Measurements from ENCODE around the gene NPC2.

NPC2 gene

DNA sequence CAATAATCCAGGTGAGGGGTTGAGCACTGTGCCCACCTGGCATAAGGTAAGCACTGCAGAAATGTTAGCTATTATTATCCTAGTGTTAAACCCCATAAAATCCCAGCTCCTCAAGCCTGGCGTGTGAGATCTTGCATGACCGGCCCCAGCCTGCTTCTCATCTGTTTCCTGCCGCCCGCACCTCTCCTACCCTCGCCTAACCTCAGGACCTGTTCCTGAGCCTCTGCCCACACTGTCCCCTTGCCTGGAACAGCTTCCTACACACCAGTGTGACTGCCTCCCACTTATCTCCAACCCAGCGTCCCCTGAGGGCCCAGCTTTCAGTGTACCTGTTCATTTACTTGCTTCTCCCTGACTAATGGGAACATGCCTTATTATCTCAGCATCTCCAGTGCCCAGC lies 25.1 kb upstream of the NPC2 start:
- DNase-seq = no peak

DNA sequence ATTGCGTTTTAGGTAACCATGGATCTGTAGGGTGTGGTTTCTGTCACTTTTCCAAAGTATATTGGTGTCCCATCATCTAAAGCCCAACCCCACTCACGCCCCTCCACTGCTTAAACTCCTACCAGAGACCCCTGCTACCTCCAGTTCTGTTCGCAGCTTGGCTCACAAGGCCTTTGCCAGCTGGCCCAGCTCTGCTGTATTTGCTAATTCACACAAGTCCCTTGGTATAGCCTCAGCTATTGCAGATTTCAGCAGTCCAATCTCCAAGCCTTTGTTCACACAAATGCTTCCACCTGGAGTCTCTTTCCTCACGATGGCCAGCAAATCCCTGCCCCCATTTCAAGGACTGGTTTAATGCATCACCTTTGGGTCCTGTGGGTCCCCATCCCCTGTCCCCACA lies 24.6 kb upstream of the NPC2 start:
- DNase-seq = no peak

DNA sequence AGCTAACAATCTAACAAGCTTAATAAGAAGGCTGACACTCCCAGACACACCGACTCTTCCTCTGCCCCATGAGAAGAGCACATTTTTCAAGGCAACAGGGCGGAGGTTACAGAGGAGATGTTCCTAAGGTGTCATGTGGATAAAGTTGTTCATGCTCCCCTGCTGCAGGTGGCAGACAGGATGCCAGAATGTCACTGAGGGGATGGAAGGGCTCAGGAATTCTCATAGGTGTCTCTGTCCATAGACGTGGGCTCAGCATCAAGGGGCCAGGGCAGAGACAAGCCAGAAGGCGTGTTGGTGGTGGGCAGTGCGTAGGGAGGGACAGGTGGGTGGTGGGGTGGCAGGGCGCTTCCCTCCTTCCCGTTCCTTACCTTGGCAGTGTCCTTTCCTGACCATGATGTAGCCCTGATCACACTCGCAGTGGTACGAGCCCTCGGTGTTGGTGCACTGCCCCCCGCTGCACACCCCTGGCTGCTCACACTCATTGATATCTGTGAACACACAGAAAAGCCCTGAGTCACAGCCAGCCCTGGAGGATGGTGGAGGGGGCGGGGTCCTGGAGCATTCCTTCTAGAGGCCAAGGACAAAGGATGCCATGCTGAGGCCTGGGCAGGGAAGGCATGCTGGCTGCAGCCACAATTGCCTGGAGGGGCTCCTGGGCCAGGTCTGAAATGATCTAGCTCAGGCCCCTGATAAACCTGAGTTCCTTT lies 23.5 kb upstream of the NPC2 start:
- no peak for DNase-seq

DNA sequence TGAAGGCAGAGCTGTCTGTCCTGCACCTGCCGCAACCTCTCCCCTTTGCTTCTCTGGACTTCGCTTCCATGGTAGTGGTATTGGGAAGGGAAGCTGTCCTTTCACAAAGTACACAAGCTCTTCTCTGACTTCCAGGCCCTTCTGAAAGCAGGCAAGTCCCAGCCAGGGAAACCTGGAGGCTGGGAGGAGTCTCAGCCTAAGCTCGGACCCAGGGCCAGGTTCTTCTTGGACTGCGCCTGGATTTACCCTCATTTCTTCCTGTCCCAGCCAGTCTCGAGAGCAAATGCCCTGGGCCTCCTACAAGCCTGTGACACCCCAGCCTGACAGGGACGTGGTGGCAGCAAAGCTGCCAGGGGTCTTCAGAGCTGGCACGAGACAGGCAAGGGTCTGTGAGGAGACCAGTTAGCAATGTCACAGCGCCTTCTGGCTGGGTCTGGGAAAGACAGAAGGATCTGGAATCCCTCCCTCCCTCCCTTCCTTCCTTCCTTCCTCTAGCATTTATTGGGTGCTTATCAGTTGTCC lies 22.8 kb upstream of the NPC2 start:
- no peak for DNase-seq

DNA sequence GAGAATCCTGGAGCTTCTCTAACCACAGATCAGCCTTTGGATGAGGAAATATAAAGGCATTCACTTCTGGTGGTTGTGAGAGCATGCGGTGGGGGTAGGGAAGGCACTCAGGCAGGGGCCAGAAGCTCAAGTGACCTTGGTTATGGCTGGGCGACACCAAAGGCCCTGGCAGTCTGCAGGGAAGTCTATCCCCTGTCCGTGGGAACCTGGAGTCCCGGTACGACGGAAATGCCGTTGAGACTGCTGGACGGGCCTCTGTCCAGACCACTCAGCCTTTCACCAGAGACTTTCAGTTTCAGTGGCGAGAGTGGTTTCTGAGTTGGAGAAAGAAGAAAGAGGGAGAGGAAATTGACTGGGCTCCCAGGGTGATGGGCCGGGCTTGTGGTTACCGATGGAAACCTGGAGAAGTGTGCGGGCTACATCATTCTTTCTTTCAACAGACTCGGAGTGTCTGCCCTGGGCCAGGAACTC lies 21.4 kb upstream of the NPC2 start:
- no peak for DNase-seq

DNA sequence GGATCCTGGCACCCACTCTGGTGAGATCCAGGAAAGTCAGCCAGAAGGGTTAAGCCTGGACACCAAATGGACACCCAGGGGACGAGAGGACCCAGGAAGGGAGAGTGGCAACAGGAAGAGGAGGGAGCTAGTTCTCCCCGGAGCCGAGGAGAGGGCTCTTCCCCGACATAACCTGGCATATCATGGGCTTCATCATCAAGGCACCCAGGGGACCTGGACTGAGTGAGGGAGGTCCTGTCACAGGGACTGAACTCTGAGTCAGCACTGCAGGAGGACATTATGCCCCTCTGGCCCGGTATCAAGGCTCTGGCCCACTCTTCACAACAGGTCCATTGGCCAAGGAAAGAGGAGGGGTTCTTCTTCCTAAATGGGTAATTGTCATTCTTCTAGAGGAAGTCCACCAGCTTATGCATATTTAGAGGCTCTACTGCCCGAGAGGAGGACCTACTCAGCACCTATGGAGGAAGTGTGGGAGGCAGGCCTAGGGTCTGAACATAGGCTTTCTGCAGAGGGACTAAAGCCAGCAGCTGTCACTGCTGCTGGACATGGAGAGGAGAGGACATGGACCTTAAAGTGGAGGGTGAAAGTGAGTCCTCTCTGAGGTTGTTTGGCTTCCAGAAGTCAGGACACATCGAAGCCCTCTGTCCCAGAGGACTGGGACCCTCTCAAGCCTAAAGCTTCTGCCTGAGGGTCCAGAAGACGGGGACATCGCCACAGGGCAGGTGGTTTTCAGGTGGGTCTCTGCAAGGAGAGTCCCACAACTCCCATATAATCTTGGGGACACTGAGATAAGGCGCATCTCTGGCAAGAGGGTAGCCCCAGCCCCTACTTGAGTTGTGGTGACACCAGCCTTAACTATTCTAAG lies 19.1 kb upstream of the NPC2 start:
- DNase-seq = no peak

DNA sequence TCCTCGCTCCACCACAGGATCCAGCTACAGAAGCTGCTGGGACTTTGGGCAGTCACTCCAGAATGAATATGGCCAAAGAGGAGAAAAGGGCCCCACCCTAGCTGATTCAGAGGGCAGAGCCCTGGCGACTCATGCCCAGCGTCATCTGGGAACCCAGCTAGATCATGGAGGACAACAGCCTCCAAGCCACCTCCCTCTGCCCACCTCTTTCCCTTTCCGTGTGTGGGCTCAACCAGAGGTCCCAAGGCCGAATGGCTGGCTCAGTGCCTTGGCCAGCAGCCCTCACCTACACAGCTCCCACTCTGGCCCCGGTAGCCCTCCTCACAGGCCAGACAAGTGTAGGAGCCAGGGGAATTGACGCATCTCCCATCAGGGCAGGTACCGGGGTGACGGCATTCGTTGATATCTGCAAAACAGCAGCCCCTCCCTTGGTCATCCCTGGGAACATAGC lies 17.9 kb upstream of the NPC2 start:
- no peak for DNase-seq

DNA sequence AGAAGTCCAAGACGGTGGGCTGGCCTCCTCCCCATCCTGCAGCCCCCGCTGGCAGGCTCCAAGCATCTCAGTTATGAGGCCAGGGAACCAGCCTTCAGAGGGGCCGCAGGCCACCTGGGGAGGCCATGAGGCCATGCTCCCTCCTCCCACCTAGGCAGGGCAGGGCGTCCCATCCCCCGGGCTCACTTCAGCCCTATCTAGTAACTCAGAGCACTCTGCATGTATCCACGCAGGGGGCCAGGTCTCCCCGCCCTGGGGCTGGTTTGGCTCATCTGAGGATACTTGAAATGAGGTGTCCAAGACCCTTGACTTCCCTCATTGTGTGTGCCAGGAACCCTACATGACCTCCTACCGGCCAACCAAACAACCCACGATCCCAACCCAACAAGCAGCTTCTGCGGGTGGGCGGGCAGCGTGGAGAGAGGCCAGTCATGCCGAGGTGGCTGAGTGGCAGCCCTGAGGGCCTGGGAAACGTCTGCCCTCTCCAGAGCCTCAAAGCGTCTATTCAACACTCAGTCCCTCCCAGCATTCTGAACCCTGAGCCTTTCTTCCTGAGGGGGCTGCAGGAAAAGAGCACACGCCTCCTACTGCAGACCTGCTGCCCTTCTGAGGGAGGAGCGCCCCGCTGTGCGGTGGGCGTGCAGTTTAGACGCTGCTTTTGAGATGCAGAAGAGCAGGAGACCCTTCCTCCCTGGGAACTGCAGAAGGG lies 17.3 kb upstream of the NPC2 start:
- DNase-seq = no peak

DNA sequence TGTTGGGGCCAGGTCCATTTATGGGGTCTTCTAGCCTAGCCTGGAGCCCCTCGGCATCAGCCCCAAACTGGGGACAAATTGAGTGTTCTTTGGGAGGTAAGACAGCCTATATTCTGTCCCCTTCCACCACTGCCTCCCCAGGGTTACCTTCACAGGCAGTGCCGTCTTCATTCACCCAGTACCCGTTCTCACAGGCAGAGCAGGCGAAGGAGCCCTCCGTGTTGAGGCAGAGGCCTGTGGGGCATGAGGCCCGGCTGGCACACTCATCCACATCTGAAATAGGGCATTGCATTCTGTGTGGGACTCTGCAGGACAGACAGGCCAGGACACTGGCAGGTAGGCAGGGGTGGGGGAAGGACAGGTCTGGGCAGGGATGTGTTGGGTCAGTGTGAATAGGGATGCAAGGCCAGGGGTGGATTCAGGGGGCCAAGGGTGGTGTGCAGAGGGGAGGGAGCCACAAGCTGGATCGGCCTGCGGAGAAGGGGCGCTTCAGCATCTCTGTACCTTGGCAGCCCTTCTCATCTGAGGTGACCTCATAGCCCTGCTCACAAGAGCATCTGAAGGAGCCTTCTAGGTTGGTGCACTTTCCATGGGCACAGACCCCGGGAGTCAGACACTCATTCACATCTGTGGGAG lies 16.6 kb upstream of the NPC2 start:
- no peak for DNase-seq

DNA sequence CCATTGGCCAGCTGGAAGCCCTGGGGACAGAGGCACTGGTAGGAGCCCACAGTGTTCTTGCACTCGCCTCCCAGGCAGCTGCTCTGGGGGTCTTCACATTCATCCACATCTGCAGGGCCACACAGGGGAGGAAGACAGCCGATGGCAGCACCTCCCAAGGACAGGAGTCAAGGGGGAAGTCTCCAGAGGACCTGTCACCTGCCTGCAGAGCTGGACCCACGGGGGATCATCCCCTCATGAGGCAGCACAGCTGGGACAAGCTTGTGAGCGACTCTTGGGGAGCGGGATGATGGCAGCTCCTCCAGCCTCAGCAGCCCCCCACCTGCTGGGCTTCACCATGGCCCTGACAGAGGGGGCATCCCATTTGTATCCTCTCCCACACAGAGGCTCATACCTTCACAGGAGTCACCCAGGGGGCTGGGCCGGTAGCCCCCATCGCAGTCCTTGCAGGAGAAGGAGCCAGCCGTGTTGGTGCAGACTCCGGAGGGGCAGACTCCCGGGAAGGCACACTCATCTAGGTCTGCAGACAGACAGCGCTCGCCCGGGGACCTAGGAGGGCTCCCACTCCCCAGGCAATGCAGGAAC lies 15.8 kb upstream of the NPC2 start:
- no peak for DNase-seq

DNA sequence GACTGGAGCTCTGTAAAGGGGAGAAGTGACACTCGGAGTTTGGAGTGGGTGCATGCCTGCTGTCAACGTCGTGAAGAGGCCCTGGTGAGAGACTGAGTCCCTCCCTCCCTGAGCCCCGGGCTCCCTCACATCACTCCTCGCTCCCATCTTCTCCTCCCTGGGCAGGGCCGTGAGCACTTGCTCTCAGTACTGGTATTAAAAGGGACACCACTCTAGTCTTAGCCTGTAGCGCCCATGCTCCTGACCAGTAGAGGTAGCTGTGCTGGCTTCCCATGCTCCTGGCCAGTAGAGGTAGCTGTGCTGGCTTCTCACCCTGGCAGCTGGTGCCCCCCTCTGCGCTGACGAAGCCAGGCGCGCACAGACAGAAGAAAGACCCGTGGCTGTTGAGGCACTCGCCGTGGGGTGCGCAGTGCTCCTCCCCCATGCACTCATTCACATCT lies 15.2 kb upstream of the NPC2 start:
- no peak for DNase-seq

DNA sequence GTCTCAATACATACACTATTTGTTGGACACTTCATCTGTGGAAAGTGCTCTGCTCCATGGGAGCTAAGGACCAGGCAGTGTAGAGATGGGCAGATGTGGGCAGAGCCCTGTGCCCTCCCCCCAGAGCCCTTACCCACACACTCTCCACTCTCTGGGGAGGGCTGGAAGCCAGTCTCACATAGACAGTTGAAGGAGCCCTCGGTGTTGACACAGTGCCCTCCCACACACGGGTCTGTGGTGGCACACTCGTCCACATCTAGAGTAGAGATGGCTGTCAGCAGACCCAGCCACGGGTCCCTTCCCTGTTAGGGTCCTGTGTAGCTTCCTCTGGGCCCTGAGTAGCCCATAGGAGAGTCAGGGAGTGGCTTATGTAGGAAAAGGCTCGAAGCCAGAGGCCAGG lies 14.7 kb upstream of the NPC2 start:
- DNase-seq = no peak

DNA sequence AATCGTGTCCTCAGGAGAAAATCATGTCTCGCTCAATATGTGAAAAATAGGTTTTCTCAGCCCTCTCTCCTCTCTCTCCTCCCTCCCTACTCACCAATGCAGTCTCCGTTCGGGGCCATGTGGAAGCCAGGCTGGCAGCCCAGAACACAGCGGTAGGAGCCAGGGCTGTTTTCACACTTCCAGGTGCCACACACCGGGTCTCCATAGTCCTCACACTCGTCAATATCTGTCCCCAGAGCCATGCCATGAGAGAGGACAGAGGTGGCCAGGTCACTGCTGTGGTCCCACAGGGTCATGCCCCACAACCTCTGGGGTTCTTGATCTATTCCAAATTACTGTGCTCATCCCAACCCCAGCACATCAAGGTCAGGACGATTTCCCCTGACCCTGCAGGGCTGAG lies 14.0 kb upstream of the NPC2 start:
- DNase-seq = no peak

DNA sequence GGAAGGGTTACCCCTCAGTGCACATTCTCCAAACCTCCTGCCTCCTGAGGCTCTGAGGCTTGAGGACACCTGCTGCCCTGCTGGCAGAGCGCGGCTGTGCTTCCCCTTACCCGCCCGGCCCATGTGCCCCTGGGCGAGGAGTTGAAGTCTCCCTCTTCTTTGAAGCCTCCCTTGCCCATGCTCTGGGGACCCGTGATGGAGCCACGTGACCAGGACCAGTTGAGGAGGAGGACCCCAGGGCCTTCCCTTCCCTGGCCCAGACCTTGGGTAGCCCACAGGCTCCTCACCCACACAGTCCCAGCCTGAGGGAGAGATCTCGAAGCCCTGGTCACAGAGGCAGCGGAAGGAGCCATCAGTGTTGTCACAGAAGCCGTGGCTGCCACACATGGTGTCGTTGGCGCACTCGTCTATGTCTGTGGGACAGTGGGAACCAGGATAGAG lies 13.3 kb upstream of the NPC2 start:
- DNase-seq = no peak

DNA sequence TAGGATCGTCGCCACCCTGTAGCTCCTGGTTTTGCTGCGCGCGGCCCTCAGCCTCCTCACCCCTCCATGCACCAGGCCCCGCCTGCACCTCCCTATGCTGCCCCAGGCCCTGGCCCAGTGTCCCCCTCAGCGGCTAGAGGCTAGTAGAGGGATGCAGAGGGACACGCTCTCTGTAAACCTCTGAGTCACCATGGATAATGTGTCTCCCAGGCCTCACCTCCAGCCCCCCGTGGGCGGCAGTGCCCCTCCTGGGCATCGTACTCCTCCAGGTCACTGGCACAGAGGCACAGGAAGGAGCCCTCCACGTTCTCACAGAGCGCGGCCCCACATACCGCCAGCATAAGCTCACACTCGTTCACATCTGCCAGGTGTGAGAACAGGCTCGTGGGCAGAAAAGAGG lies 12.7 kb upstream of the NPC2 start:
- no peak for DNase-seq

DNA sequence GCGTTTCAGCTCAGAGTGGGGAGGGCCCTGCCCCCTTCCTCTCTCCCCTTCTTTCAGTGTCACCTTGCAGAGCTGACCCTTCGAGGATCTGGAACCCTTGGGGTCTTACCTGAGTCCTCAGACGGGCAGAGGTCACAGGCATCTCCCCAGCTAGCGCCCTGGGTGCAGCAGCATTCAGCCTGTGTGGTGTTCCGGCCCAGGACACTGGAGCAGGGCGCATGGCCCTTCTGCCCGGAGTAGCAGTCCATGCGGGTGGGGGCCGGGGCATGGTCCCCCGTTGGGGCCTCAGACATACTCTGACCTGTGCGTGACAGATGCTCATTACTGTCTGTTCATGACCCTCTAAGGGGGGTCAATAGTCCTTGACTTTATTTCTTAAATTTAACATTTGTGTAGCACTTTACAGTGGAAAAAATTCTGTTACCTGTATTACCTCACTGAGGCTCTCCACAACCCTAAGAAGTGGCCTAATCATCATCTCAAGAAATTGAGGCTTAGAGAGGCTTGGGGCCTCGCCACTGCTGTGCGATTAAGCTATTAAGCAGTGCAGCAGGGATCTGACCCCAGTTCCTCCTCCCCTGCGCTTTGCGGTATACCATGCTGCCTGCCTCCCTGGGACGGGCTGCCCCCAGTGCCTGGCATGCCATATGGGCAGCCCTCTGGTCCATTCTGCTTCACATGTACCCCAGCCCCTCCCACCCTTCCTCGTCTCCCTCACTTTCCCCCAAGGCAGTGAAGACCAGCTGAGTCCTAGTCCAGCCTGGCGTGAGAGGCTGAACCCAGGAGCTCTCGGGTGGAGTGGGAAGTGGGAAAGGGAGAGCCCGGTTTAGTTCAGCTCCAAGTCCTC lies 12.0 kb upstream of the NPC2 start:
- DNase-seq = no peak

DNA sequence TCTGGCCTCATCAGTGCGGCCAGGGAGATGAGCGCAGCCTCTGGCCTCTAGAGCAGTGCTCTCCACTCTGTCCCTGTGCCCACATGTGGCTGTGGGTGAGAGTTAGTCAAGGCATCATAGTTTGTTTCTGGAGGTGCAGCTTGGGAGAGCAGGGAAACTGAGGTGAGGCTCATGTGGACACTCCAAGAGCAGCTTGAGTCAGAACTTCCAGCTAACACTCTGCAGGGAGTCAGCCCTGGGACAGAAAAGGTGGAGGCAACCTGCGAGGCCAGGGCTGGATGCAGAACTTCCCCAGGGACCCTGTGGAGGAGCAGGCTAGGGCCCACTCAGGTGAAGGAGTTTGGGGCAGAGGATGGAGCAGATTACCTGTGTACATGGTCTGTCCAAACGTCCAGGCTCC lies 11.3 kb upstream of the NPC2 start:
- no peak for DNase-seq

DNA sequence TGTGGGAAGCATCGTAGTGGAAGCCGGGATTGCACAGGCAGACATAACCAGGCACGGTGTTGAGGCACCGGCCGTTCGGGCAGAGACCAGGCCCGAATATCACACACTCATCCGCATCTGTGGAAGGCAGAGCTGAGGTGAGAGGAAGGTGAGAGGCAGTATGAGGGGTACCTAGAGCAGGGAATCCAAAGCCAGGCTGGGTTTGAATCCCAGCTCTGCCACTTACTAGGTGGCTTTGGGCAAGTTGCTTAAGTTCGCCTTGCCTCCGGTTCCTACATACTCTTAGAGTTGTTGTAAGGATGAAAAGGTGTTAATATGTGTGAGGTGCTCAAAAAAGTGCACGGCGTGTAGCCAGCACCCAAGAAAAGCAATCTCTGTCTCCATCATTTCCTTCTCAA lies 10.8 kb upstream of the NPC2 start:
- DNase-seq = no peak

DNA sequence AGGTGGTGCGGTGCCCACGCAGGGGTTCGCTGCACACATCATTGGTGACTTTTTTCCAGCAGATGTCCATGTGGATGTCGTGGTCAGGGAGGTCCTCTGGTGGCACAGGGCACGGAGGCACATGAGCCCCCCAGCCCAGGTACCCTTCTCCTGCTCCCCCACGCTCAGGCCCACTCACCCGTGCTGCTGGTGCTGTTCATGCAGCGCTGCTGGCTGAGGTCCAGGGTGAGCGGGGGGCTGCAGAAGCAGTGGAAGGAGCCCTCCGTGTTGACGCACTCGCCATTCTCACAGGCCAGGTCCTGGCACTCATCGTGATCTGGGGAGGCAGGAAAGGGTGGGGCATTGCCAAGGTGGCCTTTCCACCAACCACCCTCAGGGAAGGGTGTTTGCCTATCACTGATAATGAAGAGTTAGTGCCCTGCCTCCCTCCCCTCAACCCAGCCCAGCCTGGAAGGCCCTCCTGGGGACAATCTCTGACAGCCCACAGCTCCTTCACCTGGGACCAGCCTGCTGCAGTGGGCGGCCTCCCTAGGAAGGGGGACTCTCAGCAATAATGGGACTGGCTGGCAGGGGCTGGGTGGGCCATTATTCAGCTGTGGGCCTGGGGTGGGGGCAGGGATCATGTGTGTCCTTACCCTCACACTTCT lies 10.3 kb upstream of the NPC2 start:
- no peak for DNase-seq

DNA sequence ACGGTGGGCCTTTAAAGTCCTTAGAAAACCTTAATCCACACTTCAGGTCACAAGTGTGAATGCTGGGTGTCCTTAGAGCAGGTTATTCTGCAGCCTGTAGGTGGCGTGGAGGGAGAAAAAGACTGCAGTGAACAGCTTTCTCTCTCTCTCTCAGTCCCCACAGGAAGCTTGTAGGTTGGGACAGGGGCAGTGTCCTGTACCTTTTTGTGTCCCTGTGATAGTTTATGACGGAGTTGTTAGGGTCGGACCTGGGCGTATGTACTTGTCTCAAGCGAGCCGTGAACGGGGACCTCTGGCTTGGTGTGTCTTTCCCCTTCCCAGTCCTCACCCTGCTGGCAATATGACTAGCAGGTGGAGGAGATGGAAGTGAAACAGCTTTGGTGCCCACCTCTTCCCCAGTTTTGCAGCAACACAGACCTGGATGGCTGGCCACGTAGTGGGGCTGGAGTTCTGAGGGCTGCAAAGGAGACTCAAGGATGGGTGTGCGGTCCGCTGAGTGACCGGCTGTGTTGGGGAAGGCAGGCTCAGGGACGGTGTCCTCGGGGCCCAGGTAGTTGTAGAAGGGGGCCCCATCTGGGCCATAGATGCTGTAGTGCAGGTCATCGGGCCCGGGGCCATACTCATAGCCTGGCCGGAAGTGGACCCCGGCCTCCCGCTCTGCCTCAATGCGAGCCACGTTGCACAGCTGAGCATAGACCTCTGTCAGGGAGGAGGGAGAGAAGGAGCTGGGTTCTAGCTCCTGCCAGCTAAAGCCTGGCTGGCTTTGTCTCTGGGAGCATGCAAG lies 9.3 kb upstream of the NPC2 start:
- DNase-seq = no peak

Measured in NCI-H774 (cell line).